D341Med (cell line): ENCODE results near the gene ARL6IP1.
"Not testable (repeated sequence)": the region's sequence is repeated elsewhere in the genome, so short reads cannot be mapped to it uniquely, and the experiment has no call there.

Experiments
- DNase-seq: peaks from one replicate; pipeline ENCODE4 v3.0.0; 2012; ENCODE audit warnings: low spot score

Gene ARL6IP1

GRCh38 chr16:18799500-18799899, 1.8 kb downstream of the ARL6IP1 start:
- DNase-seq: no peak

GRCh38 chr16:18797746-18798145, 3.6 kb downstream of the ARL6IP1 start:
- DNase-seq: no peak

DNA sequence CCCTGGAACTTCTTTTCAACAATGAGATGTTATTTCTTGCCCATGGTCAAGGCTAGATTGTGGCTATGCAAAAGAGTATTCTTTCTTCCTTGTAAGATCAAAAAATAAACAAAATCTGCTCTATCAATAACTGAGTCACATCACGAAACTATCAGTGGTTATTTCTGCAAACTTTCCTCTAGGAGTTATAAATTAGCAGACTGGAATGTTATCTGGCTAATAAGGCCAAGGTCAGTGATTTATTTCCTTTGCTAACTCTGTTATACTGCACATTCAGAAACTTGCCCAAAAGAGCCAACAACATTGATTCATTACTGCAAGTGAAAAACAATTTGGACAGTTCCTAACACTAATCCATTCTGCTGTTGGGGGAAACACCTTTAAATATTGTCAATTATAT, 5.0 kb downstream of the ARL6IP1 start:
- no peak for DNase-seq

DNA sequence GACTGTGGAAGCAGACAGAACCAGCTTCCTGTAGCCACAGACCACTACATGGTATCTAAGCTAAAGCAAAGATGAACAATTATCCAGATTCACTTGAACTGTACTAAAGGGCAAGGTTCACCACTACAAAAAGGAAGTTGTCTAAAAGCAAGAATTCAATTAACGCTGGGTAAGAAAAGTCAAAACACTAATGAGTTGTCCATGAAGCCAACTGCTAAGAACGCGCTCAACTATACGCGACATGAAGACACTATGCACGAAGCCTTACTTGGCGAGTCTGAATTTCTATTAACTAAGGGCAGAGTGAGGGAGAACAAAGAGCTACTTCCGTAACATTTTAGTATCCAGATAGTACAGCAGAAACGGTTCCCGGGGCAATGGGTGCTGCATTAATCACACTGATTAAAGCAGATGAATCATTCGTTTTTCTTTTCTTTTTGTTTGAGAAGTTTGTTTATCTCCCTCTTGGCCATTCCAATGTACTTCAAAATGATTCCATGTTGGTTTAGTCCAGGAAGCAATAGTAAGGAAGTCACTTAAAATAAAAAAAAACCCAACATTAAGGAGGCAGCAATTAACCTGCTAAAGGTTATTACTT, 8.4 kb downstream of the ARL6IP1 start:
- no peak for DNase-seq

- peak; percentile 90 for DNase-seq
These were observed 11.3 kb downstream of the ARL6IP1 start, which contains the start of gene RPS15A for GRCh38 chr16:18789850-18790706. Gene RPS15A, minus strand, starts transcription at chr16:18790334. Its CDS starts 1,221 bp downstream, at chr16:18789113.

GRCh38 chr16:18789515-18789849, 11.9 kb downstream of the ARL6IP1 start:
- no peak for DNase-seq

- DNase-seq: no peak
These were observed 12.4 kb downstream of the ARL6IP1 start for GRCh38 chr16:18788828-18789514.

DNA sequence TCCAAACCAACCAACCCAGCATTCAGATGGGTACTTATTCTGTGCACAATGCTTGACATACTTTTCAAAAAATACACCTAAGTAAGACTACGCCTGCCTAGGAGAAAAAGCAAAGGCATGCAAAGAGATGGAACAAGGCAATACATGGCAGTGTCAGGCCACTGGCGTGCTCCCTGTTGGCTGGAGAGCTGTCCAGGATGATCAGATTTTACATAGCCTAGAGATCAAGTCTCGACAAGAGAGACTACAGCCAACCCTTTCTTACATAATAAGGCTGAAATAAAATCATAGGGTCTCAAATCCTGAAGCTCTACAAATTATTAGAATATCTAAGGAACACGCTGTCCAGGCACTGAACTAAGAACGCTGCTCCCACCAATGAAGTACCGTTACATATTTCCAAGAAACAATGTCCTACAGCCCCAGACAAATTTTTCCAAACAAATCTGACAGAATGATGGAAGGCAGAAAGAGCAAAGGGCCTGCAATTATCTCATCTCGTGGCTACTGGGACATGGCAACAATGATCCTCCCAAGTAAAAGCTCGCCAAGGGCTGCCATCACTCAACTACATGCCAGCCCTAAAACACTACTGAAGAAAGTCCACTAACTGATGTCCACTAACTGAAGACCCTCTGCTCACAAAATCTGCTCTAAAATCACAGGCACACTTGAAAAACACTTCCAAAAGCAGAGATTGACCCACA, 16.3 kb downstream of the ARL6IP1 start:
- DNase-seq: no peak

GRCh38 chr16:18783430-18784341, 17.7 kb downstream of the ARL6IP1 start:
- no peak for DNase-seq

GRCh38 chr16:18782697-18783429, 18.5 kb downstream of the ARL6IP1 start:
- DNase-seq: no peak

DNA sequence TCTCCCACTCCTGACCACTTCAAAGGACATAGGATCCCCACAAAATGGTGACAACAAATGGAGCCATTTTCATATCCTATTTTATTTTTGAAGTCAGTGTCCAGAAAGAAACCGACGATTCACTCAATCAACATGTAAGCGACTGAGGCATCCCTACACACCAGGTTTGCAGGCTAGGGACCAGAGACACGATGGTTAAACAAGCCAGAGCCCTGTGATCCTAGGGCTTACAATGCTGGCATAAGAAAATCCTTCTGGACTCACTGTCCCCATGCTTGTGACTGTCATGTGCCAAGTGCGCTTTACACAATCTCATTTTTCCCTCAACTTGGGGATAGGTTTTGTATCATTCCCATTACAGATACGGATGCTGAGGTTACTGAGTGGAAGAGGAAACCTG, 20.1 kb downstream of the ARL6IP1 start:
- DNase-seq: not testable (repeated sequence)

DNA sequence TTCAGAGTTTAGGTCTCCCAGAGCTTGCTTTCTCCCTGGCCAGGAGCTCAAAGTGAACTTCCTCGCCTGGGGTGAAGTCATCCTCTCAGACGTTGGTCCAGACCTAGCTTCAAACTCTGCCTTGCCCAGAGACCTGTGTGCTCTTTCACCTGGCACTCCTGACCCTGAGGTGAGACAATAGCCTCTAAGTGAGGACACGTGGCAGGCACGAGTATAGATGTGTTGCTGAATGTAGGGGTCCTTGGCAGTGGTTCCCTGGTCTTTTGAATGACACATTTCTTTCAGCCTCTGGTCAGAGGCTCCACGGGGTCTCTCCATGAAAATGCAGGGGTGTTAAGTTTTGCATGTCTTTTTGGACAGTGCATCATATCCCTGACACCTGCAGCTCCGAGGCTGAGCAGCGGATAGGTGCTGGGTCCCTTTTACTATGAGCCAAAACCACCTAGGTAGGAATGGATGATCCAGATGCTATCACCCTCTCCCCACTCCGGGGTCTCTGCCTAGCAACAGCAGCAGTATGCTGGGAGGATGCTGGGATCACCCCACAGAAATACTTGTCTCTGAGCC, 20.8 kb downstream of the ARL6IP1 start:
- not testable (repeated sequence) for DNase-seq

DNA sequence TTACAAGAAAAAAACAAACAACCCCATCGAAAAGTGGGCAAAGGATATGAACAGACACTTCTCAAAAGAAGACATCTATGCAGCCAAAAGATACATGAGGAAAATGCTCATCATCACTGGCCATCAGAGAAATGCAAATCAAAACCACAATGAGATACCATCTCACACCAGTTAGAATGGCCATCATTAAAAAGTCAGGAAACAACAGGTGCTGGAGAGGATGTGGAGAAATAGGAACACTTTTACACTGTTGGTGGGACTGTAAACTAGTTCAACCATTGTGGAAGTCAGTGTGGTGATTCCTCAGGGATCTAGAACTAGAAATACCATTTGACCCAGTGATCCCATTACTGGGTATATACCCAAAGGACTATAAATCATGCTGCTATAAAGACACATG, 23.7 kb downstream of the ARL6IP1 start:
- not testable (repeated sequence) for DNase-seq

DNA sequence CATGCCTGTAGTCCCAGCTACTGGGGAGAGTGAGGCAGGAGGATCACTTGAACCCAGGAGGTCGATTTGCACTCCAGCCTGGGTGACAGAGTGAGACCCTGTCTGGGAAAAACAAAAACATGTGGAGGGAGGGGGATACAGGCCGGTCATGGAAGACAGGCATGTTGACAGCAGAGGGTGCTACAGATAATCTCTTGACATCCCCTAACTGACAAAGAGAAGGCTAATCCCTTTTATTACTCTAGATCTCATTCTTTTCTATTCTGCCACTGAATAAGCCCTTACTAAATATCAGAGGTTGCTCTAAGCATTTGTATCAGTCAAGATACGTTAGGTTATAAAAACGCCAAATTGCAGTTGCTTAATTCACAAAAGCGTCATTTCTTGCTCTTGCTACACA, 25.0 kb downstream of the ARL6IP1 start:
- DNase-seq: not testable (repeated sequence)

DNA sequence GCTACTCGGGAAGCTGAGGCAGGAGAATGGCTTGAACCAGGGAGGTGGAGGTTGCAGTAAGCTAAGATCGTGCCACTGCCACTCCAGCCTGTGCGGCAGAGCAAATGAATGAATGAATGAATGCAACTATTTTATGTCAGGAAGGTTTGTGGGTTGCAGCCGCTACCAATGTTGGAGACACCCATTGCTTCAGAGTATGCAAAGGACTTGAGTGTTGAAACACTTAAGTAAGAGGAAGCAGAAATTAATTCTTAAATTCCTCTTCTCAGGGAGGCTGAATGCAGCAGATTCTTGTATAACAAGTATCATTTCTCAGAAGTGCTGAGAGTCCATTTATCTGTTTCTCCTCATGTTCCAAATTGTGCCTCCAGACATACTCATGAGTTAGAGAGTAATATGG, 26.7 kb downstream of the ARL6IP1 start:
- not testable (repeated sequence) for DNase-seq

DNA sequence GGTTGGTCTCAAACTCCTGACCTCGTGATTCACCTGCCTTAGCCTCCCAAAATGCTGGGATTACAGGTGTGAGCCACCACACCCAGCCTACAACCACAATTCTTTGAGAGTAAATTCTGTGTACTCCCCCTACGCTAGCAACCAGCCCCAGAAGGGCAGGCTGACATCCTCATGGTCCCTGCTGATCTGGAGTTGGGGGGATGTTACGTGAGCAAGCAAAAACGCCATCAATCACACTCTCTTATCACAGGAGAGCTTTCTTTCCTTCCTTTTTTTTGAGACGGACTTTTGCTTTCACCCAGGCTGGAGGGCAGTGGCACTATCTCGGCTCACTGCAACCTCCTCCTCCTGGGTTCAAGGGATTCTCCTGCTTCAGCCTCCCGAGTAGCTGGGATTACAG, 29.2 kb downstream of the ARL6IP1 start:
- DNase-seq: not testable (repeated sequence)

- DNase-seq: not testable (repeated sequence)
These were observed 30.9 kb downstream of the ARL6IP1 start for GRCh38 chr16:18770336-18770962.

- not testable (repeated sequence) for DNase-seq
These were observed 34.1 kb downstream of the ARL6IP1 start for GRCh38 chr16:18767217-18767616.

DNA sequence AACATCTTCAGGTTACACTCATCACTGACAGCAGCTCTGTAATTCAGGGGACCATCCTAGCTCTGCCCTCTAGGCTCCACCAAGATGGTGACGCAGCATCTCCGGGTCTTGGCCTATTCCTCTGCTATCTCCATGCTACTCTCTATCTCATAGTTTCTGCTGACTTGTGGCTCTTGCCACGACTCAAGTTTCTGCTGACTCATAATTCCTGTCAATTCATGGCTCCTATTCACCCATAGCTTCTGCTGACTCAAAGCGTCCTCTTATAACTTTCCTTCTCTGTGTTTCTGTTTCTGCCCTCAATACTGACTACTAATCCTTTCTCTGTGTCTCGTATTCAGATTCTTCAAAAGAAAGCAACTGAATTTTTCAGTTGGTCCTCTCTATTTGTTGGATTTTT, 38.6 kb downstream of the ARL6IP1 start:
- not testable (repeated sequence) for DNase-seq
